GM18867 (cell line): ENCODE measurements around the gene TTC28.
"Not testable (repeated sequence)": the region's sequence is repeated elsewhere in the genome, so short reads cannot be mapped to it uniquely, and the experiment has no call there.

Source experiments
- ATAC-seq: cut with Tn5 transposase; IDR thresholded peaks from one replicate; pipeline ENCODE4 v1.9.1; 2021; ENCODE audit warnings: mild to moderate bottlenecking, moderate library complexity; ENCODE audit not compliant: unreplicated experiment

TTC28 gene

GRCh38 chr22:28077166-28077565 lies 602.5 kb downstream of the TTC28 start:
- no peak for ATAC-seq

GRCh38 chr22:28075358-28075981 lies 604.2 kb downstream of the TTC28 start:
- ATAC-seq: no peak

- no peak for ATAC-seq
These were observed 605.1 kb downstream of the TTC28 start for GRCh38 chr22:28074526-28074925.

GRCh38 chr22:28072066-28072465 lies 607.6 kb downstream of the TTC28 start:
- no peak for ATAC-seq

GRCh38 chr22:28068826-28069225 lies 610.8 kb downstream of the TTC28 start:
- no peak for ATAC-seq

- no peak for ATAC-seq
These were observed 614.7 kb downstream of the TTC28 start for GRCh38 chr22:28064920-28065319.

- no peak for ATAC-seq
These were observed 616.0 kb downstream of the TTC28 start for GRCh38 chr22:28063656-28064055.

- not testable (repeated sequence) for ATAC-seq
These were observed 619.0 kb downstream of the TTC28 start for GRCh38 chr22:28060594-28060993.

- ATAC-seq: no peak
These were observed 621.6 kb downstream of the TTC28 start for GRCh38 chr22:28058036-28058435.

- ATAC-seq: no peak
These were observed 624.8 kb downstream of the TTC28 start for GRCh38 chr22:28054819-28055208.

GRCh38 chr22:28053896-28054818 lies 625.5 kb downstream of the TTC28 start:
- no peak for ATAC-seq

- ATAC-seq: no peak
These were observed 626.8 kb downstream of the TTC28 start for GRCh38 chr22:28052825-28053269.

- no peak for ATAC-seq
These were observed 627.8 kb downstream of the TTC28 start for GRCh38 chr22:28051787-28052356.

GRCh38 chr22:28051091-28051786 lies 628.4 kb downstream of the TTC28 start:
- no peak for ATAC-seq

- no peak for ATAC-seq
These were observed 631.1 kb downstream of the TTC28 start for GRCh38 chr22:28048529-28048928.

GRCh38 chr22:28047740-28048139 lies 631.9 kb downstream of the TTC28 start:
- ATAC-seq: no peak

- no peak for ATAC-seq
These were observed 633.5 kb downstream of the TTC28 start for GRCh38 chr22:28046100-28046499.

GRCh38 chr22:28044546-28045173 lies 635.0 kb downstream of the TTC28 start:
- no peak for ATAC-seq

GRCh38 chr22:28043266-28043665 lies 636.4 kb downstream of the TTC28 start:
- no peak for ATAC-seq

- ATAC-seq: no peak
These were observed 644.8 kb downstream of the TTC28 start for GRCh38 chr22:28034760-28035401.
